ENCODE measurements around the gene TIGIT.
"Not testable (repeated sequence)": the region's sequence is repeated elsewhere in the genome, so short reads cannot be mapped to it uniquely, and the experiment has no call there.

TIGIT gene

GRCh38 chr3:114293838-114294535 is at the start of gene TIGIT:
Gene TIGIT (plus strand): TSS chr3:114294028. CDS start chr3:114294062, 34 bp downstream.
- no peak for DNase-seq (ENCODE audit: low spot score)

- DNase-seq (ENCODE audit: low spot score) = no peak
Observed at GRCh38 chr3:114252954-114253353, 40.9 kb upstream of the TIGIT start.

GRCh38 chr3:114253505-114253904 is 40.3 kb upstream of the TIGIT start:
- no peak for DNase-seq (ENCODE audit: low spot score)

GRCh38 chr3:114259566-114259965 is 34.3 kb upstream of the TIGIT start:
- no peak for DNase-seq (ENCODE audit: low spot score)

- DNase-seq (ENCODE audit: low spot score) = no peak
Observed at GRCh38 chr3:114260152-114260551, 33.7 kb upstream of the TIGIT start.

- no peak for DNase-seq (ENCODE audit: low spot score)
Observed at GRCh38 chr3:114270019-114270418, 23.8 kb upstream of the TIGIT start.

- DNase-seq (ENCODE audit: low spot score) = no peak
Observed at GRCh38 chr3:114272271-114272670, 21.6 kb upstream of the TIGIT start.

GRCh38 chr3:114274929-114275328 is 18.9 kb upstream of the TIGIT start:
- no peak for DNase-seq (ENCODE audit: low spot score)

GRCh38 chr3:114276856-114277255 is 17.0 kb upstream of the TIGIT start:
- not testable (repeated sequence) for DNase-seq (ENCODE audit: low spot score)

- DNase-seq (ENCODE audit: low spot score) = no peak
Observed at GRCh38 chr3:114284644-114285043, 9.2 kb upstream of the TIGIT start.

- no peak for DNase-seq (ENCODE audit: low spot score)
Observed at GRCh38 chr3:114285648-114286230, 8.1 kb upstream of the TIGIT start.

- DNase-seq (ENCODE audit: low spot score) = no peak
Observed at GRCh38 chr3:114286266-114286665, 7.6 kb upstream of the TIGIT start.

GRCh38 chr3:114290911-114291901 is 2.6 kb upstream of the TIGIT start:
- DNase-seq (ENCODE audit: low spot score) = peak; percentile 53

- no peak for DNase-seq (ENCODE audit: low spot score)
Observed at GRCh38 chr3:114294940-114295480, 1.2 kb downstream of the TIGIT start.

- DNase-seq (ENCODE audit: low spot score) = no peak
Observed at GRCh38 chr3:114295946-114296345, 2.1 kb downstream of the TIGIT start.

GRCh38 chr3:114299421-114299820 is 5.6 kb downstream of the TIGIT start:
- DNase-seq (ENCODE audit: low spot score) = peak; percentile 41

- no peak for DNase-seq (ENCODE audit: low spot score)
Observed at GRCh38 chr3:114299941-114300624, 6.3 kb downstream of the TIGIT start.

GRCh38 chr3:114307222-114307830 is 13.5 kb downstream of the TIGIT start:
- no peak for DNase-seq (ENCODE audit: low spot score)

- no peak for DNase-seq (ENCODE audit: low spot score)
Observed at GRCh38 chr3:114307832-114308231, 14.0 kb downstream of the TIGIT start.

GRCh38 chr3:114308377-114308776 is 14.5 kb downstream of the TIGIT start:
- no peak for DNase-seq (ENCODE audit: low spot score)

GRCh38 chr3:114308830-114309229 is 15.0 kb downstream of the TIGIT start:
- no peak for DNase-seq (ENCODE audit: low spot score)

Measured in AG08395 (cell line).